Measurements from ENCODE around the gene WDR62.

GRCh38 chr19:36106991-36107390 is 52.3 kb downstream of the WDR62 start:
- TF ChIP-seq CTCF (IDR thresholded peaks at IDR 0.05; ENCODE audit: extremely low read depth in 1 of 2, insufficient read depth in 1 of 2, low read depth in 1 of 2, low read length in 2 of 2) = no peak
- no peak for TF ChIP-seq POLR2AphosphoS5 (IDR thresholded peaks at IDR 0.05; ENCODE audit: insufficient read depth, low read depth, low read length)

Measured in endothelial cell of umbilical vein (primary cell).